Measurements from ENCODE around the gene SYT6. TPM values are rescaled to one million over a fixed set of nuclear protein-coding genes. Genes with fewer than 3 reads are reported as not detected.

Gene SYT6
- total and polyA plus RNA-seq, 10 of the 15 experiments (the other 5 are each of a cell fraction or from before 2014, with no cell fraction given): 0.05 to 0.39 TPM; not detected in 8

DNA sequence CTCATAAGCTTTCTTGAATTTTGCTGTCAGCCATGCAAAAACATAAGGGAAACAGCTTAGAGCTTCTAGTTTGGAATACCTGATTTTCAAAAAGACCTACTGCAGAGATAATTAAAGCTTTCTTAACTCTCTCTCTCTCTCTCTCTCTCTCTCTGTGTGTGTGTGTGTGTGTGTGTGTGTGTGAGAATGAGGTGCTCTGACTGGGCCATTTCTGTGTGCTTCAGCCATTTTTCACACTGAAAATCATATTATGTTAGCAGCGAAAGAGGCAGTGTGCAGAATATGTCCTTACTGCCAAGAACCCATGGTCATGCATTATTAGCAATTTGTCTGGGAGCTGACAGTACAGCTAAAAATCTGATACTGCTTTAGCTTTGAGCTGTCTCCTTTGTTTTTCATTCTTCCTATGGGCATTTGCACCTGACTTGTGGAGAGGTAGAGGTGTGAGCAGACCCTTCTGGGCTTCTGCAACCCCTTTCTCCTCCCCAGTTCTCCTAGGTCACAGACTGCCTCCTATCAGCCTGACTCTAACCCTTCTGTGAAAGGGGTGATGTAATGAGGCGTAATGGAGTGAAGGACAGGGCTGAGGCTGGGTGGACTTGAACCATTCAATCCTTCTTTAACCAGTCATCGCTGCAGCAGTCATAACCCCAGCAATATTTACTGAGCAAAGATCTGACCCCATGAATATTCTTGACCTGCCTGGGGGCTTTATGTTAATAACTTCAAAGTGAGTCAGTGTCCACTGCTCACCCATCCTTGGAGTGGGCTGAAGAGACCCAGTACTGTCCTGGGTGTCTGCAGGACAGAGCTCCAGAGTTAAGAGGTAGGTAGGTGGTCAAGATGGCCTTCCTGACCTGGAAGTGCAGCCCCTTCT lies 61.2 kb downstream of the SYT6 start:
- POLR2A ChIA-PET: interaction anchor here (0.6 kb wide), 1 partner anchor 143 kb away, joined by 3 read pairs; no protein-coding TSS in a partner anchor
- Histone ChIP-seq H3K79me2 (ENCODE audit: control insufficient read depth, insufficient read depth, low read length) (no peaks in the 10 kb centered on the region), H3K4me2 (ENCODE audit: control insufficient read depth, insufficient read depth) (no peak overlapping the region), H3K4me3 (no peak overlapping the region), H3K9ac (ENCODE audit: control insufficient read depth, insufficient read depth, low read length) (no peak overlapping the region), H3K36me3 (ENCODE audit: control insufficient read depth in 2 of 2, insufficient read depth in 2 of 2, low read length in 1 of 2) (no peaks in the 10 kb centered on the region), H3K9me3 (replicated peaks; ENCODE audit: control insufficient read depth, insufficient read depth, low read length) (no peaks in the 10 kb centered on the region), H3K27me3 (replicated peaks in 1 of 2; ENCODE audit: control insufficient read depth in 2 of 2, insufficient read depth in 2 of 2, low read length in 1 of 2) (peaks cover 1 to 4% of the 10 kb centered on the region in 2 experiments; a peak in 2 of 4 replicates), H3K4me1 (ENCODE audit: control insufficient read depth, insufficient read depth, low read length) (no peaks in the 10 kb centered on the region), H2AFZ (ENCODE audit: control insufficient read depth, low read depth, low read length) (no peak overlapping the region), H4K20me1 (ENCODE audit: control insufficient read depth, insufficient read depth) (no peaks in the 10 kb centered on the region), H3K27ac (ENCODE audit: control insufficient read depth, insufficient read depth) (no peak overlapping the region)
- DNase-seq (ENCODE audit: low read depth, low spot score): no peak
- TF ChIP-seq MEF2A (IDR thresholded peaks at IDR 0.05; ENCODE audit: insufficient read depth, low read depth, low read length) (no peak), FOXK2 (IDR thresholded peaks at IDR 0.05) (no peak), HDGF (IDR thresholded peaks at IDR 0.05) (no peak), BACH1 (IDR thresholded peaks at IDR 0.05; ENCODE audit: borderline replicate concordance) (no peak), NFYA (IDR thresholded peaks at IDR 0.05; ENCODE audit: borderline replicate concordance, low read depth, low read length) (no peak), CBX5 (IDR thresholded peaks at IDR 0.05; ENCODE audit: low read depth) (no peak), PRDM15 (CRISPR knock-in tag; IDR thresholded peaks at IDR 0.05) (no peak), IRF4 (IDR thresholded peaks at IDR 0.05; ENCODE audit: low read depth, low read length) (no peak), MTA3 (IDR thresholded peaks at IDR 0.05; ENCODE audit: borderline replicate concordance, low read length) (no peak), CBFB (IDR thresholded peaks at IDR 0.05; ENCODE audit: low read depth) (no peak), POLR2A (IDR thresholded peaks at IDR 0.05; ENCODE audit: low read depth, low read length) (no peak), NR2F1 (conservative IDR thresholded peaks at IDR 0.05) (no peak)
- SMC1A ChIA-PET (ENCODE audit: uncharacterized antibody, unreplicated experiment): interaction anchor here (1.4 kb wide), 1 partner anchor 114 kb away, joined by 4 read pairs; the partner anchor contains the start of gene OLFML3
- ATAC-seq: no peak
- in situ Hi-C loops (cut with MboI) (no loop called here), intact Hi-C loops (cut with micrococcal nuclease; ENCODE audit: unreplicated experiment) (no loop called here)
- CTCF ChIA-PET: interaction anchor here (0.6 to 1.6 kb wide), 7 partner anchors 11 to 191 kb away, joined by 3 to 5 read pairs (median 3); no protein-coding TSS in a partner anchor
- no TSS peak for BruUV-seq (replicated peaks)
- no peak for FAIRE-seq
- WGBS (ENCODE audit: insufficient coverage, insufficient replicate concordance, low lambda C conversion rate, missing lambda C conversion rate): 14% methylated on average over 3 of the region's 3 CpGs
- RAD21 ChIA-PET (ENCODE audit: unreplicated experiment): interaction anchor here (0.9 to 1.8 kb wide), 2 partner anchors 17 to 109 kb away, joined by 4 read pairs; no protein-coding TSS in a partner anchor

Measured in GM12878 (cell line).